ENCODE results near the gene ATF7IP2. TPM values are rescaled to one million over a fixed set of nuclear protein-coding genes. Genes with fewer than 3 reads are reported as not detected.

The ATF7IP2 gene
- polyA plus RNA-seq, 1 experiment = 6.3 TPM

GRCh38 chr16:10386517-10387100 is 748 bp downstream of the ATF7IP2 start:
- H3K4me3 ChIP-seq (ENCODE audit: low read depth, low read length) = peak overlapping the region; percentile 79
- DNase-seq (ENCODE audit: low read depth, low spot score) = no peak
- ChIA-PET CTCF (interaction anchor here (0.6 kb wide), 1 partner anchor 128 kb away, joined by 3 read pairs; no protein-coding TSS in a partner anchor), POLR2A (no interaction called here)
- H3K27ac ChIP-seq (ENCODE audit: low read depth, low read length) = no peak overlapping the region
- H3K27me3 ChIP-seq (ENCODE audit: control insufficient read depth, insufficient read depth, low read length) = no peaks in the 10 kb centered on the region
- TF ChIP-seq, protein P1, sequence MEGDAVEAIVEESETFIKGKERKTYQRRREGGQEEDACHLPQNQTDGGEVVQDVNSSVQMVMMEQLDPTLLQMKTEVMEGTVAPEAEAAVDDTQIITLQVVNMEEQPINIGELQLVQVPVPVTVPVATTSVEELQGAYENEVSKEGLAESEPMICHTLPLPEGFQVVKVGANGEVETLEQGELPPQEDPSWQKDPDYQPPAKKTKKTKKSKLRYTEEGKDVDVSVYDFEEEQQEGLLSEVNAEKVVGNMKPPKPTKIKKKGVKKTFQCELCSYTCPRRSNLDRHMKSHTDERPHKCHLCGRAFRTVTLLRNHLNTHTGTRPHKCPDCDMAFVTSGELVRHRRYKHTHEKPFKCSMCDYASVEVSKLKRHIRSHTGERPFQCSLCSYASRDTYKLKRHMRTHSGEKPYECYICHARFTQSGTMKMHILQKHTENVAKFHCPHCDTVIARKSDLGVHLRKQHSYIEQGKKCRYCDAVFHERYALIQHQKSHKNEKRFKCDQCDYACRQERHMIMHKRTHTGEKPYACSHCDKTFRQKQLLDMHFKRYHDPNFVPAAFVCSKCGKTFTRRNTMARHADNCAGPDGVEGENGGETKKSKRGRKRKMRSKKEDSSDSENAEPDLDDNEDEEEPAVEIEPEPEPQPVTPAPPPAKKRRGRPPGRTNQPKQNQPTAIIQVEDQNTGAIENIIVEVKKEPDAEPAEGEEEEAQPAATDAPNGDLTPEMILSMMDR (IDR thresholded peaks at IDR 0.05; ENCODE audit: low read depth, low read length) = no peak
- peaks cover 11% of the 10 kb centered on the region; the same call in 1 of the 2 replicates for H3K9me3 ChIP-seq (ENCODE audit: control insufficient read depth, insufficient read depth, low read length)

DNA sequence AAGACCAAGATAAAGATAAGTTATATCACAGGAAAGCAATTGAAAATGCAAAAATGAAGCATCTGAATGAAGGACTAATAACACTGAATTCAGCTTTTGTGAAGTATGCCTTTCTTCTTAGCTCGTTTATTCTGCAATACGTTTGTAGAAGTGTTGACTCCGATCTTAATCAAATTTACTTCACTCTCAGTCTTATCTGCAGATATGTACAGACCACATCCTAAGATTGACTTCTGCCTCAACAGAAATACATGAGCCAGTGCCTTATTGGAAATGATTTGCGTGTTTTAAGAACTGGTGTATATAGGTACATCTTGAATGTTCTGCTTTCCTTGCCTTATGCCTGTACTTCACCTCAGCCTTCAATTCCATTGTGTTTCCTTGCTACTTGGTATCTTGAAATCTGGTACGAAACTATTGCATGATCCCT is 1.3 kb downstream of the ATF7IP2 start:
- Histone ChIP-seq H3K4me3 (ENCODE audit: low read depth, low read length) (peak overlapping the region; percentile 79), H3K27me3 (ENCODE audit: control insufficient read depth, insufficient read depth, low read length) (no peaks in the 10 kb centered on the region), H3K9me3 (ENCODE audit: control insufficient read depth, insufficient read depth, low read length) (peaks cover 11% of the 10 kb centered on the region; the same call in 1 of the 2 replicates), H3K27ac (ENCODE audit: low read depth, low read length) (no peak overlapping the region)
- POLR2A ChIA-PET = no interaction called here
- TF ChIP-seq, protein P1 (IDR thresholded peaks at IDR 0.05; ENCODE audit: low read depth, low read length) = no peak
- DNase-seq (ENCODE audit: low read depth, low spot score) = no peak
- CTCF ChIA-PET = interaction anchor here (0.6 kb wide), 1 partner anchor 128 kb away, joined by 3 read pairs; no protein-coding TSS in a partner anchor

DNA sequence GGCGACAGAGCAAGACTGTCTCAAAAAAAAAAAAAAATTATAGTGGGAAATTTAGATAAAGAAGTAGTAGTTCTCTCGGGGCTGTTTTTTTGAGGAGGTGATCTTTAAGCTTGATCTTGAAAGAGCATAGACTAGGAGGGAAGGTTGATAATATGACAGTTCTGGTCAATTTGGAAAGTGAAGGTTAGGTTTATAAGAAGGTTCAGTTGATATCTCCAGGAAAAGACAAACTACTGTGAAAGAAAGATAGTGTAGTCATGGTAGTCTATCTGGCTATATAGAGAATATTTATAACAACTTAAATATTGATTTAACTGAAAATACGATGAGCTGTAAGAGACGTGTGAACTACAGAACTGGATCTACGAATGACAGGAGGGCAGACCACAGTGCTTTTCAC is 3.1 kb downstream of the ATF7IP2 start:
- Histone ChIP-seq H3K27me3 (ENCODE audit: control insufficient read depth, insufficient read depth, low read length) (no peaks in the 10 kb centered on the region), H3K9me3 (ENCODE audit: control insufficient read depth, insufficient read depth, low read length) (peaks cover 11% of the 10 kb centered on the region; the same call in 1 of the 2 replicates), H3K27ac (ENCODE audit: low read depth, low read length) (no peak overlapping the region), H3K4me3 (ENCODE audit: low read depth, low read length) (no peak overlapping the region)
- POLR2A ChIA-PET = no interaction called here
- TF ChIP-seq, protein P1 (IDR thresholded peaks at IDR 0.05; ENCODE audit: low read depth, low read length) = no peak
- no peak for DNase-seq (ENCODE audit: low read depth, low spot score)
- CTCF ChIA-PET = interaction anchor here (0.9 kb wide), 1 partner anchor 120 kb away, joined by 3 read pairs; no protein-coding TSS in a partner anchor

DNA sequence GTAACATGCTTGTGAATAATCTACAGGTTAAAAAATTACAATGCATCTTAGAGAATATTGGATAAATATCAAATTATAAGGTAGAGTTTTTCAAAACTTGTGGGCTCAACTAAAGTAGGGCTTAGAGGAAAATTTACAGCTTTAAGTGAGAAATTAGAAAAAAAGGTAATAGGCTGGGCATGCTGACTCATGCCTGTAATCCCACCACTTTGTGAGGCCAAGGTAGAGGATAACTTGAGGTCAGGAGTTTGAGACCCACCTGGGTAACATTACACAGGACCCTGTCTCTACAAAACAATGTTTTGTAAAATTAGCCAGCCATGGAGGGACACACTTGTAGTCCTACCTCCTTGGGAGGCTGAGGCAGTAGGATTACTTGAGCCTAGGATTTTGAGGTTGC is 4.5 kb downstream of the ATF7IP2 start:
- POLR2A ChIA-PET = no interaction called here
- Histone ChIP-seq H3K9me3 (ENCODE audit: control insufficient read depth, insufficient read depth, low read length) (peaks cover 8% of the 10 kb centered on the region; the same call in 1 of the 2 replicates), H3K4me3 (ENCODE audit: low read depth, low read length) (no peak overlapping the region), H3K27ac (ENCODE audit: low read depth, low read length) (no peak overlapping the region), H3K27me3 (ENCODE audit: control insufficient read depth, insufficient read depth, low read length) (no peaks in the 10 kb centered on the region)
- no peak for DNase-seq (ENCODE audit: low read depth, low spot score)
- TF ChIP-seq, protein P1 (IDR thresholded peaks at IDR 0.05; ENCODE audit: low read depth, low read length) = no peak
- CTCF ChIA-PET = no interaction called here

- Histone ChIP-seq H3K9me3 (ENCODE audit: control insufficient read depth, insufficient read depth, low read length) (peaks cover 4% of the 10 kb centered on the region; the same call in 1 of the 2 replicates), H3K27me3 (ENCODE audit: control insufficient read depth, insufficient read depth, low read length) (no peaks in the 10 kb centered on the region), H3K4me3 (ENCODE audit: low read depth, low read length) (no peak overlapping the region), H3K27ac (ENCODE audit: low read depth, low read length) (no peak overlapping the region)
- TF ChIP-seq, protein P1 (IDR thresholded peaks at IDR 0.05; ENCODE audit: low read depth, low read length) = no peak
- DNase-seq (ENCODE audit: low read depth, low spot score) = no peak
- POLR2A ChIA-PET = no interaction called here
- CTCF ChIA-PET = no interaction called here
Observed at GRCh38 chr16:10390867-10391266, 5.0 kb downstream of the ATF7IP2 start.
